HFF-Myc (cell line): ENCODE measurements around the gene CLEC10A.
"Not testable (repeated sequence)": the region's sequence is repeated elsewhere in the genome, so short reads cannot be mapped to it uniquely, and the experiment has no call there.

Experiments used
- DNase-seq: peaks from one replicate; pipeline ENCODE4 v3.0.0-alpha.2; 2011; ENCODE audit warnings: low read depth; ENCODE audit errors: extremely low read depth
- H3K4me3 ChIP-seq: replicated peaks from 2 replicates; pipeline ENCODE4 v1.5.1; 2011; ENCODE audit warnings: low read depth, mild to moderate bottlenecking, control low read depth, low read length
- CTCF ChIP-seq: IDR thresholded peaks from 2 replicates; pipeline ENCODE4 v1.5.1; 2012; ENCODE audit warnings: mild to moderate bottlenecking, low read depth, low read length, control low read depth; ENCODE audit errors: missing control alignments

CLEC10A gene

GRCh38 chr17:7095625-7096024, 15.6 kb upstream of the CLEC10A start:
- DNase-seq: no peak
- no peak overlapping the region for H3K4me3 ChIP-seq
- TF ChIP-seq CTCF: no peak

GRCh38 chr17:7094652-7095019, 14.6 kb upstream of the CLEC10A start:
- DNase-seq: no peak
- H3K4me3 ChIP-seq: no peak overlapping the region
- TF ChIP-seq CTCF: no peak

- DNase-seq, H3K4me3 ChIP-seq: not testable (repeated sequence)
Measured at GRCh38 chr17:7091311-7092005, 11.4 kb upstream of the CLEC10A start.

GRCh38 chr17:7089570-7089969, 9.5 kb upstream of the CLEC10A start:
- H3K4me3 ChIP-seq, DNase-seq: not testable (repeated sequence)

GRCh38 chr17:7088442-7088841, 8.4 kb upstream of the CLEC10A start:
- H3K4me3 ChIP-seq, DNase-seq: not testable (repeated sequence)

- no peak for TF ChIP-seq CTCF
- no peak overlapping the region for H3K4me3 ChIP-seq
- no peak for DNase-seq
Measured at GRCh38 chr17:7084088-7084487, 4.0 kb upstream of the CLEC10A start.

- DNase-seq: no peak
- TF ChIP-seq CTCF: no peak
- H3K4me3 ChIP-seq: no peak overlapping the region
Measured at GRCh38 chr17:7083592-7083991, 3.5 kb upstream of the CLEC10A start.

GRCh38 chr17:7081341-7082062, 1.5 kb upstream of the CLEC10A start:
- DNase-seq: no peak
- H3K4me3 ChIP-seq: no peak overlapping the region
- TF ChIP-seq CTCF: no peak
